Astrocyte (in vitro differentiated cells and primary cell): ENCODE results near the gene C2CD4C.
"Not testable (repeated sequence)": the region's sequence is repeated elsewhere in the genome, so short reads cannot be mapped to it uniquely, and the experiment has no call there.

Experiments
- EZH2 ChIP-seq: IDR thresholded peaks from 2 replicates; pipeline ENCODE4 v1.6.1; 2012; ENCODE audit warnings: mild to moderate bottlenecking, low read length, inconsistent platforms; ENCODE audit not compliant: insufficient read depth
- TF ChIP-seq, protein P1 (sequence below): IDR thresholded peaks from 2 replicates; pipeline ENCODE4 v1.5.1; 2011; ENCODE audit warnings: low read depth, mild to moderate bottlenecking, inconsistent platforms, low read length, moderate library complexity; ENCODE audit not compliant: insufficient read depth

DNA sequence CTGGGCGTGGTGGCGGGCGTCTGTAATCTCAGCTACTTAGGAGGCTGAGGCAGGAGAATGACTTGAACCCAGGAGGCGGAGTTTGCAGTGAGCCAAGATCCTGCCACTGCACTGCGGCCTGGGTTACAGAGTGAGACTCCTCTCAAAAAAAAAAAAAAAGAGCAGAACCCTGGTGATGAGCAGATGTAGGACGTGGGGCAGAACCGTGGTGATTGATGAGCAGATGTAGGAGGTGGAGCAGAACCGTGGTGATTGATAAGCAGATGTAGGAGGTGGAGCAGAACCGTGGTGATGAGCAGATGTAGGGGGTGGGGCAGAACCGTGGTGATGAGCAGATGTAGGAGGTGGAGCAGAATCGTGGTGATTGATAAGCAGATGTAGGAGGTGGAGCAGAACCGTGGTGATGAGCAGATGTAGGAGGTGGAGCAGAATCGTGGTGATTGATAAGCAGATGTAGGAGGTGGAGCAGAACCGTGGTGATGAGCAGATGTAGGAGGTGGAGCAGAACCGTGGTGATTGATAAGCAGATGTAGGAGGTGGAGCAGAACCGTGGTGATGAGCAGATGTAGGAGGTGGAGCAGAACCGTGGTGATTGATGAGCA, 28.2 kb downstream of the C2CD4C start:
- TF ChIP-seq, protein P1, sequence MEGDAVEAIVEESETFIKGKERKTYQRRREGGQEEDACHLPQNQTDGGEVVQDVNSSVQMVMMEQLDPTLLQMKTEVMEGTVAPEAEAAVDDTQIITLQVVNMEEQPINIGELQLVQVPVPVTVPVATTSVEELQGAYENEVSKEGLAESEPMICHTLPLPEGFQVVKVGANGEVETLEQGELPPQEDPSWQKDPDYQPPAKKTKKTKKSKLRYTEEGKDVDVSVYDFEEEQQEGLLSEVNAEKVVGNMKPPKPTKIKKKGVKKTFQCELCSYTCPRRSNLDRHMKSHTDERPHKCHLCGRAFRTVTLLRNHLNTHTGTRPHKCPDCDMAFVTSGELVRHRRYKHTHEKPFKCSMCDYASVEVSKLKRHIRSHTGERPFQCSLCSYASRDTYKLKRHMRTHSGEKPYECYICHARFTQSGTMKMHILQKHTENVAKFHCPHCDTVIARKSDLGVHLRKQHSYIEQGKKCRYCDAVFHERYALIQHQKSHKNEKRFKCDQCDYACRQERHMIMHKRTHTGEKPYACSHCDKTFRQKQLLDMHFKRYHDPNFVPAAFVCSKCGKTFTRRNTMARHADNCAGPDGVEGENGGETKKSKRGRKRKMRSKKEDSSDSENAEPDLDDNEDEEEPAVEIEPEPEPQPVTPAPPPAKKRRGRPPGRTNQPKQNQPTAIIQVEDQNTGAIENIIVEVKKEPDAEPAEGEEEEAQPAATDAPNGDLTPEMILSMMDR: not testable (repeated sequence)
- TF ChIP-seq EZH2: not testable (repeated sequence)
